ENCODE data around the gene ANKFY1. TPM values are rescaled to one million over a fixed set of nuclear protein-coding genes. Genes with fewer than 3 reads are reported as not detected.

The ANKFY1 gene
- total and polyA plus RNA-seq, 9 of the 15 experiments (the other 6 are each of a cell fraction or from before 2014, with no cell fraction given): 4.3 to 25.6 (median 12.2) TPM

DNA sequence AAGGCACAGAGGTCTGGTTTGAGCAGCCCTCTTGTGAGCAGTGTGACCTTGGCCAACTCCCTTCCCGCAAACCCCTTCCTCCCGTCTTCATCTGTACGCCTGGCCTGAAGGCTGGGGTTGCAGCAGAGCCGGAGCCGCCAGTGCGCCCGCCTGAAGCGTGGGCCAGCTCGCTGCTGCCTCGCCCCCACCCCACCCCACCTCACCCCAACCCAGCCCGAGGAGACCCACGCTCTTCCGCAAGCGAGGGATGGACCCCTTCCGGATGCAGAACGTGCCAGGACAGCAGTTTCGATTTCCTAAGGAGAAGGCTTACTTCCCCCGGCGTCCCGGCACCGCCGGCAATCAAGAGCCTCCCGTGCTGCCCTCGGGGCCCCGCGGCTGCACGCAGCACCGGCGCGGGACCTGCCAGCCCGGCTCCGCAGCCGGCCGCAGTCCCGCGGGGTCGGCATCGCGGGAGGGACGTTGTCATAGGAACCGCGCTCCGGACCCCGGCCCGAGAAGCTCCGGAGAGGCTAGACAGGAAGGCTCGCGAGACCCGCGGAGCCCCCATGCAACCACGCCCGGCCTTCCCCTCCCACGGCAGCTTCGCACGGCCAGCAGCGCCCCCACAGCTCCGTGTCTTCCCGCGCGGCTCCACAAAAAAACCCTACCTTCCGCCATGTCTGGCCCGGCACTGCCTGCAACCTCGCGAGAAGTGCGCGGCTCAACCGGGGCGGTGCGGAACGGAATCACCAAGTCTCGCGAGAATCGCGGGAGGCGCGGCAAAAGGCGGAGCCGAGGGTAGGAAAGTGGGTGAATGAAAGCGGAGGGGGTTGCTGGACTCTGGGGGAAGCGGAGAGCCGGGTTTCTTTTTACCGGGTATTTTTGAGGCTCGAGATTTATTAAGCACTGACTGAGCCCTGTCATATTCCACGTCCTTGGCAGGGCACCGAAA is at the start of gene ANKFY1 (continued):
- TF ChIP-seq ZBTB33 (CRISPR knock-in tag; IDR thresholded peaks at IDR 0.05) (no peak), THRAP3 (IDR thresholded peaks at IDR 0.05; ENCODE audit: borderline replicate concordance) (no peak), POLR3A (IDR thresholded peaks at IDR 0.05; ENCODE audit: borderline replicate concordance, extremely low read depth, insufficient read depth, insufficient read length) (no peak), PRPF4 (IDR thresholded peaks at IDR 0.05; ENCODE audit: insufficient read depth, low read depth, low read length, poor library complexity, severe bottlenecking) (no peak), U2AF1 (optimal IDR thresholded peaks at IDR 0.05; ENCODE audit: low read depth, low read length) (no peak), NFRKB (IDR thresholded peaks at IDR 0.05; ENCODE audit: low read depth) (no peak), TBP (optimal IDR thresholded peaks at IDR 0.05; ENCODE audit: low read depth, low read length) (peak; percentile 85), ZNF518B (CRISPR knock-in tag; IDR thresholded peaks at IDR 0.05) (no peak), SAFB (IDR thresholded peaks at IDR 0.05; ENCODE audit: borderline replicate concordance, low read depth, low read length) (peak; percentile 57; the same call in 1 of the 2 replicates), MNT (conservative IDR thresholded peaks at IDR 0.05) (peak; percentile 39 to 64; a peak in 2 of 4 replicates), FOXA1 (IDR thresholded peaks at IDR 0.05; ENCODE audit: borderline replicate concordance) (no peak), PHF20 (IDR thresholded peaks at IDR 0.05; ENCODE audit: partially characterized antibody) (peak; percentile 72), ZNF384 (IDR thresholded peaks at IDR 0.05; ENCODE audit: low read depth, low read length) (peak; percentile 63), RBBP5 (IDR thresholded peaks at IDR 0.05; ENCODE audit: borderline replicate concordance, insufficient read depth, low read length, poor library complexity, severe bottlenecking) (peak; percentile 96)
- TF ChIP-seq, protein P1, sequence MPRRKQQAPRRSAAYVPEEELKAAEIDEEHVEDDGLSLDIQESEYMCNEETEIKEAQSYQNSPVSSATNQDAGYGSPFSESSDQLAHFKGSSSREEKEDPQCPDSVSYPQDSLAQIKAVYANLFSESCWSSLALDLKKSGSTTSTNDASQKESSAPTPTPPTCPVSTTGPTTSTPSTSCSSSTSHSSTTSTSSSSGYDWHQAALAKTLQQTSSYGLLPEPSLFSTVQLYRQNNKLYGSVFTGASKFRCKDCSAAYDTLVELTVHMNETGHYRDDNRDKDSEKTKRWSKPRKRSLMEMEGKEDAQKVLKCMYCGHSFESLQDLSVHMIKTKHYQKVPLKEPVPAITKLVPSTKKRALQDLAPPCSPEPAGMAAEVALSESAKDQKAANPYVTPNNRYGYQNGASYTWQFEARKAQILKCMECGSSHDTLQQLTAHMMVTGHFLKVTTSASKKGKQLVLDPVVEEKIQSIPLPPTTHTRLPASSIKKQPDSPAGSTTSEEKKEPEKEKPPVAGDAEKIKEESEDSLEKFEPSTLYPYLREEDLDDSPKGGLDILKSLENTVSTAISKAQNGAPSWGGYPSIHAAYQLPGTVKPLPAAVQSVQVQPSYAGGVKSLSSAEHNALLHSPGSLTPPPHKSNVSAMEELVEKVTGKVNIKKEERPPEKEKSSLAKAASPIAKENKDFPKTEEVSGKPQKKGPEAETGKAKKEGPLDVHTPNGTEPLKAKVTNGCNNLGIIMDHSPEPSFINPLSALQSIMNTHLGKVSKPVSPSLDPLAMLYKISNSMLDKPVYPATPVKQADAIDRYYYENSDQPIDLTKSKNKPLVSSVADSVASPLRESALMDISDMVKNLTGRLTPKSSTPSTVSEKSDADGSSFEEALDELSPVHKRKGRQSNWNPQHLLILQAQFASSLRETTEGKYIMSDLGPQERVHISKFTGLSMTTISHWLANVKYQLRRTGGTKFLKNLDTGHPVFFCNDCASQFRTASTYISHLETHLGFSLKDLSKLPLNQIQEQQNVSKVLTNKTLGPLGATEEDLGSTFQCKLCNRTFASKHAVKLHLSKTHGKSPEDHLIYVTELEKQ (CRISPR knock-in tag; IDR thresholded peaks at IDR 0.05): no peak

Data from K562 (cell line).